Transverse colon (tissue), 4 donors: ENCODE results near the gene OR6C65. TPM values are rescaled to one million over a fixed set of nuclear protein-coding genes. Genes with fewer than 3 reads are reported as not detected.
"Not testable (repeated sequence)": the region's sequence is repeated elsewhere in the genome, so short reads cannot be mapped to it uniquely, and the experiment has no call there.

Source experiments
- DNase-seq: peaks from one replicate; pipeline ENCODE4 v3.0.0-alpha.2; 2019
- H3K27ac ChIP-seq, 4 donors: fragments of 200-600 bp; sonication (generic); 2 replicates each; pipeline ENCODE4 v1.5.1; 2016 to 2018; ENCODE audit warnings: inconsistent platforms in 4 of 4
- H3K27me3 ChIP-seq: fragments of 200-600 bp; sonication (generic); 2 replicates; pipeline ENCODE4 v1.5.1; 2017; ENCODE audit warnings: inconsistent platforms
- H3K36me3 ChIP-seq, 4 donors: fragments of 200-600 bp; sonication (generic); 2 replicates each; pipeline ENCODE4 v1.5.1; 2017 to 2019; ENCODE audit warnings: inconsistent platforms in 4 of 4
- H3K4me1 ChIP-seq, 4 donors: fragments of 200-600 bp; sonication (generic); 2 replicates each; pipeline ENCODE4 v1.5.1; 2017 to 2020; ENCODE audit warnings: inconsistent platforms in 4 of 4
- H3K4me3 ChIP-seq, 4 donors: fragments of 200-600 bp; sonication (generic); 1 replicate in 1 of 4; 2 replicates in 3 of 4; pipeline versions ENCODE4 v1.5.1 to v1.6.1; 2017 to 2019; ENCODE audit warnings: inconsistent platforms in 4 of 4
- H3K9me3 ChIP-seq, 2 donors: fragments of 200-600 bp; sonication (generic); 2 replicates each; pipeline ENCODE4 v1.5.1; 2017 to 2019; ENCODE audit warnings: inconsistent platforms in 2 of 2
- EP300 ChIP-seq: sonication (generic); formaldehyde crosslinking; IDR thresholded peaks from one replicate; pipeline ENCODE4 v1.6.1; 2017; ENCODE audit warnings: antibody characterized with exemption, low read depth
- POLR2A ChIP-seq: fragments of 450-650 bp; IDR thresholded peaks from one replicate; pipeline ENCODE4 v1.6.1; 2016; ENCODE audit warnings: antibody characterized with exemption, mild to moderate bottlenecking, moderate library complexity
- POLR2AphosphoS5 ChIP-seq, 3 donors: sonication (generic); formaldehyde crosslinking; IDR thresholded peaks; one replicate each; pipeline ENCODE4 v1.6.1; 2016; ENCODE audit warnings: antibody characterized with exemption in 3 of 3
- WGBS, 2 donors: methylation state at CpG; one replicate each; pipeline ENCODE4 v1.1.5; 2018; ENCODE audit warnings: low coverage in 1 of 2; 5-methylcytosine and 5-hydroxymethylcytosine counted together
- in situ Hi-C, 4 donors: fragments of 200-750 bp; cut with MboI; loops; one replicate each; pipeline versions ENCODE4 v1.15.0 to v1.15.1; 2017; ENCODE audit warnings: low sequenced_read_pairs in 3 of 4, low pct_ligation_motif_present in 1 of 4, low pct_unique_long_range_greater_than_20kb in 1 of 4
- intact Hi-C: fragments of 100-400 bp; cut with DNase I; formaldehyde crosslinking; loops from one replicate; pipeline ENCODE4 v1.15.1; 2023; ENCODE audit warnings: low total_unique reads
- total RNA-seq, 4 donors: library from RNA; depleted of rRNA; stranded (reverse); fragments of >200 nt; gene quantifications; one replicate each; pipeline ENCODE4 v1.1.0, GENCODE V29; 2016
- TF ChIP-seq, protein P1 (sequence below), 5 experiments: fragments of 200-600 bp in 3 of 5; fragments of 450-650 bp in 2 of 5; sonication (generic) in 3 of 5; IDR thresholded peaks; 1 replicate in 2 of 5; 2 replicates in 3 of 5; pipeline ENCODE4 v1.5.1; 2016 to 2017; ENCODE audit warnings: antibody characterized with exemption in 5 of 5, inconsistent platforms in 3 of 5, mild to moderate bottlenecking in 2 of 5, moderate library complexity in 1 of 5

Gene OR6C65
- not detected for total RNA-seq

DNA sequence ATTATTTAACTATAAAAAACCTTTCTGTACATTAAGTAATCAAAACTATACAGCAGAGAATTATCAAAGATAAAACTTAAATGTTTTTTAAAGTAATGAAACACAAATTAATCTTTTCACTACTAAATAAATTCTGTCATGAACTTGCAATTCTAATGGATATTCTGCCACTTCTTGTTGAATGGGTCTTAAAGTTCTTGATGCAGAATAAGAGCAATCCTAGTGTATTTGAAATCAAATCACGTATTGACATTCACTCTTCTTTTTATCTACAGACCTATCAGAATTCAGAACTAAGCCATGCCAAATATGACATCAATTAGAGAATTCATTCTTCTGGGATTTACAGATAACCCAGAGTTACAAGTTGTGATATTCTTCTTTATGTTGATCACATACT, at the start of gene OR6C65:
Gene OR6C65 (plus strand): TSS at position 301 of the 400 bp plus-strand sequence. CDS start 0 bp downstream, at position 301.
- H3K27me3 ChIP-seq = peaks cover 4% of the 10 kb centered on the region
- in situ Hi-C loops = no loop called here
- no peak within 1 kb of the TSS for H3K4me3 ChIP-seq
- no peaks in the 10 kb centered on the region for H3K4me1 ChIP-seq
- TF ChIP-seq, protein P1, sequence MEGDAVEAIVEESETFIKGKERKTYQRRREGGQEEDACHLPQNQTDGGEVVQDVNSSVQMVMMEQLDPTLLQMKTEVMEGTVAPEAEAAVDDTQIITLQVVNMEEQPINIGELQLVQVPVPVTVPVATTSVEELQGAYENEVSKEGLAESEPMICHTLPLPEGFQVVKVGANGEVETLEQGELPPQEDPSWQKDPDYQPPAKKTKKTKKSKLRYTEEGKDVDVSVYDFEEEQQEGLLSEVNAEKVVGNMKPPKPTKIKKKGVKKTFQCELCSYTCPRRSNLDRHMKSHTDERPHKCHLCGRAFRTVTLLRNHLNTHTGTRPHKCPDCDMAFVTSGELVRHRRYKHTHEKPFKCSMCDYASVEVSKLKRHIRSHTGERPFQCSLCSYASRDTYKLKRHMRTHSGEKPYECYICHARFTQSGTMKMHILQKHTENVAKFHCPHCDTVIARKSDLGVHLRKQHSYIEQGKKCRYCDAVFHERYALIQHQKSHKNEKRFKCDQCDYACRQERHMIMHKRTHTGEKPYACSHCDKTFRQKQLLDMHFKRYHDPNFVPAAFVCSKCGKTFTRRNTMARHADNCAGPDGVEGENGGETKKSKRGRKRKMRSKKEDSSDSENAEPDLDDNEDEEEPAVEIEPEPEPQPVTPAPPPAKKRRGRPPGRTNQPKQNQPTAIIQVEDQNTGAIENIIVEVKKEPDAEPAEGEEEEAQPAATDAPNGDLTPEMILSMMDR (IDR thresholded peaks at IDR 0.05) = no peak
- TF ChIP-seq POLR2AphosphoS5 (IDR thresholded peaks at IDR 0.05) (no peak), EP300 (no peak), POLR2A (no peak)
- WGBS, 2 donors = 93 to 100% methylated on average over 1 of the region's 1 CpG
- intact Hi-C loops = no loop called here
- no peaks in the 10 kb centered on the region for H3K36me3 ChIP-seq
- no peak for DNase-seq
- H3K27ac ChIP-seq = no peak within 1 kb of the TSS
- no peaks in the 10 kb centered on the region for H3K9me3 ChIP-seq

DNA sequence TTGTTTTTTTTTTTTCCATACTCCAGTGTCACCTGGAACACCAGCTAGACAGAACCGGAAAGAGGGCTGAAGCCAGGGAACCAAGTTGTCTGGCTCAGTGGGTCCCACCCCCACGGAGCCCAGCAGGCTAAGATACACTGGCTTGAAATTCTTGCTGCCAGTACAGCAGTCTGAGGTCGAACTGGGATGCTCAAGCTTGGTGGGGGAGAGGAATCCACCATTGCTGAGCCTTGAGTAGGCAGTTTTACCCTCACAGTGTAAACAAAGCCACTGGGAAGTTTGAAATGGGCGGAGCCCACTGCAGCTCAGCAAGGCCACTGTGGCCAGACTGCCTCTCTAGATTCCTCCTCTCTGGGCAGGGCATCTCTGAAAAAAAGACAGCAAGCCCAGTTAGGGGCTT, 45.0 kb upstream of the OR6C65 start:
- intact Hi-C loops, in situ Hi-C loops, H3K27me3 ChIP-seq, H3K9me3 ChIP-seq, H3K4me1 ChIP-seq, H3K36me3 ChIP-seq, H3K4me3 ChIP-seq, DNase-seq, H3K27ac ChIP-seq: not testable (repeated sequence)
- WGBS, 2 donors = 68% methylated on average over 4 of the region's 4 CpGs; no CpG with 5 or more reads in 1 of the 2 donors

DNA sequence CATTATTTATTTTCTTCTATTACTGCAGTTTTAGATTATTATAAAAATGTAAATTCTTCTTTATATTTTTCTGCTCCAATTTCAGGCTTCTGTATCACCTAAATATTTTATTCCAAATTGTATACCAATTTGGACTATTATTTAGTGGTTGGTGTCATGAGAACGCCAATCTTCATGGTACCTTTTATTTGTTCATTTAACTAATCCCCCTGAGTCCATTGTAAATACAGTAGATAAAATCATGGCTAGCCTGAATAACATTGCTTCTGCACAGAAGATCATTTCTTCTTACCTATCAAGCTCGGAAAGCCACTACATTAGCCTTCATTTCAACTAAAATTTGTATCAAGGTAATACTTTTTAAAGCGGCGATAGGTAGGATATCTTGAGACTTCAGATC, 37.7 kb upstream of the OR6C65 start, which contains the start of gene OR6C75:
Gene OR6C75 (plus strand): TSS at position 301 of the 400 bp plus-strand sequence. CDS start 2,136 bp downstream, outside the sequence.
- Histone ChIP-seq H3K36me3 (no peaks in the 10 kb centered on the region), H3K9me3 (no peaks in the 10 kb centered on the region), H3K27me3 (no peaks in the 10 kb centered on the region), H3K4me3 (no peak within 1 kb of the TSS), H3K4me1 (no peaks in the 10 kb centered on the region), H3K27ac (no peak within 1 kb of the TSS)
- WGBS, 2 donors = 79 to 87% methylated on average over 4 of the region's 4 CpGs
- no peak for DNase-seq
- in situ Hi-C loops (no loop called here), intact Hi-C loops (no loop called here)
- no peak for TF ChIP-seq EP300
- no peak for TF ChIP-seq POLR2AphosphoS5 (IDR thresholded peaks at IDR 0.05)
- no peak for TF ChIP-seq POLR2A
- TF ChIP-seq, protein P1 (IDR thresholded peaks at IDR 0.05) = no peak

DNA sequence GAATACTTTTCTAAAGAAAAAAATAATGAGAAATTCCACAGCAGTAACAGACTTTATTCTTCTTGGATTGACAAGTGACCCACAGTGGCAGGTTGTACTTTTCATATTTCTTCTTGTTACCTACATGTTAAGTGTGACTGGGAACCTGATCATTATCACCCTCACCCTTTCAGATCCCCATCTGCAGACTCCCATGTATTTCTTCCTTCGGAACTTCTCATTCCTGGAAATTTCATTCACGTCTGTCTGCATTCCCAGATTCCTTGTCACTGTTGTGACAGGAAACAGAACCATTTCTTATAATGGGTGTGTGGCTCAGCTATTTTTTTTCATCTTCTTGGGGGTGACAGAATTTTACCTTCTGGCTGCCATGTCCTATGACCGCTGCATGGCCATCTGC, 35.2 kb upstream of the OR6C65 start:
- WGBS, 2 donors = 60 to 69% methylated on average over 2 to 3 of the region's 3 CpGs
- TF ChIP-seq, protein P1 (IDR thresholded peaks at IDR 0.05) = no peak
- TF ChIP-seq POLR2A = no peak
- TF ChIP-seq POLR2AphosphoS5 (IDR thresholded peaks at IDR 0.05) = no peak
- no peak for TF ChIP-seq EP300
- H3K9me3 ChIP-seq = no peaks in the 10 kb centered on the region
- no peaks in the 10 kb centered on the region for H3K27me3 ChIP-seq
- no peak overlapping the region for H3K27ac ChIP-seq
- in situ Hi-C loops = no loop called here
- no peaks in the 10 kb centered on the region for H3K36me3 ChIP-seq
- intact Hi-C loops = no loop called here
- no peak overlapping the region for H3K4me3 ChIP-seq
- H3K4me1 ChIP-seq = no peaks in the 10 kb centered on the region
- no peak for DNase-seq

DNA sequence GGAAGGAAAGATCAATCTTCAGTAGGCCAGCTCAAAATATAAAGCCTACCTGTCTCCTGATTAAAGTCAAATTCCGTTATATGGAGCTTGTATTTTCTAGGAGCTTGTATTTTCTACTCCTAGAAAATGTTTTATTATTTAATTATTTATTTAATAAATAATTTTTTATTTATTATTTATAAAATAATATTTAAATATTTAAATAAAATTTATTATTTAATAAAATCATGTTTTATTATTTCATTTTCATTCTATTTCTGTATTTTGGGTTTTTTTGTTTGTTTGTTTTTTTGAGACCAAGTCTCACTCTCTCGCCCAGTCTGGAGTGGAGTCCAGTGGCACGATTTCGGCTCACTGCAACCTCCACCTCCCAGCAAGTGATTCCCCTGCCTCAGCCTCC, 27.8 kb upstream of the OR6C65 start:
- in situ Hi-C loops = no loop called here
- DNase-seq = no peak
- no peak for TF ChIP-seq POLR2AphosphoS5 (IDR thresholded peaks at IDR 0.05)
- TF ChIP-seq EP300 = no peak
- no peak for TF ChIP-seq POLR2A
- TF ChIP-seq, protein P1 (IDR thresholded peaks at IDR 0.05) = no peak
- Histone ChIP-seq H3K36me3 (no peaks in the 10 kb centered on the region), H3K27me3 (no peaks in the 10 kb centered on the region), H3K4me3 (no peak overlapping the region), H3K27ac (no peak overlapping the region), H3K4me1 (no peaks in the 10 kb centered on the region), H3K9me3 (no peaks in the 10 kb centered on the region)
- intact Hi-C loops = no loop called here
- 70 to 71% methylated on average over 4 of the region's 4 CpGs for WGBS, 2 donors
